Pancreas (tissue), 10 donors: Measurements from ENCODE around the gene SP2. TPM values are rescaled to one million over a fixed set of nuclear protein-coding genes. Genes with fewer than 3 reads are reported as not detected.
"Not testable (repeated sequence)": the region's sequence is repeated elsewhere in the genome, so short reads cannot be mapped to it uniquely, and the experiment has no call there.

ENCODE experiments used
- ATAC-seq, 4 donors: fragments of 200-7000 bp; cut with Tn5 transposase; one replicate each; pipeline versions ENCODE4 v1.8.0 to v1.9.1; 2020; ENCODE audit warnings: mild to moderate bottlenecking in 4 of 4, moderate library complexity in 4 of 4
- DNase-seq, 6 donors: peaks; one replicate each; pipeline ENCODE4 v3.0.0-alpha.2; 2020
- FAIRE-seq: peaks from 2 replicates; lab custom pipeline; 2012; peaks lifted over from hg19 to GRCh38; lab: Jason Lieb, UNC
- H3K27ac ChIP-seq, 4 donors: fragments of 200-600 bp; sonication (generic); 1 replicate in 3 of 4; 2 replicates in 1 of 4; pipeline versions ENCODE4 v1.5.0 to v1.8.0; 2020
- H3K27me3 ChIP-seq, 4 donors: fragments of 200-600 bp; one replicate each; pipeline ENCODE4 v1.8.0; 2021
- H3K36me3 ChIP-seq, 3 donors: fragments of 200-600 bp; sonication (generic) in 1 of 3; one replicate each; pipeline versions ENCODE4 v1.5.0 to v1.8.0; 2020 to 2021
- H3K4me1 ChIP-seq, 3 donors: fragments of 200-600 bp; one replicate each; pipeline ENCODE4 v1.8.0; 2021
- H3K4me3 ChIP-seq, 4 donors: fragments of 200-600 bp; sonication (generic) in 2 of 4; one replicate each; pipeline versions ENCODE4 v1.5.0 to v1.8.0; 2020 to 2021
- H3K9me3 ChIP-seq, 4 donors: fragments of 200-600 bp; one replicate each; pipeline ENCODE4 v1.8.0; 2021
- CTCF ChIP-seq, 4 donors: fragments of 200-600 bp; sonication (generic) in 3 of 4; IDR thresholded peaks; one replicate each; pipeline versions ENCODE4 v1.5.0 to v1.8.0; 2021; ENCODE audit warnings: antibody characterized with exemption in 4 of 4
- WGBS, 2 donors: extraction: QIAGEN DNeasy Blood & Tissue Kit; methylation state at CpG; one replicate each; pipeline ENCODE4 v1.1.7; 2013; 5-methylcytosine and 5-hydroxymethylcytosine counted together
- intact Hi-C, 3 donors: fragments of 100-400 bp; cut with DNase I; formaldehyde crosslinking; loops; one replicate each; pipeline versions ENCODE4 v1.11.1 to v1.14.2; 2022
- polyA plus RNA-seq, 2 donors: library from polyadenylated mRNA; stranded (reverse); fragments of 200-250 nt; gene quantifications; one replicate each; pipeline ENCODE4 v1.2.3, GENCODE V29; 2013
- total RNA-seq, 6 donors: library from RNA; stranded (reverse); fragmentation: NEBNext Ultra II Directional in 4 of 6; extraction: Animal tissue kit (Norgen Biotek cat#: 25700) in 4 of 6; gene quantifications; one replicate each; pipeline versions ENCODE4 v1.2.1 to v1.2.4, GENCODE V29; 2021 to 2023
- donor health status: healthy with polysubstance abuse.
- donor health status: DM: no; HTN: no; CAD: no; lungs with moderate emphysema.
- donor health status: DM: no; HTN: no; CAD: no.
- donor health status: control.
- donor health status: control.
- donor health status: Bipolar disorder and iron deficiency.
- donor health status: DM: yes; HTN: yes; CAD: no.
- donor health status: DM: no; HTN: no; CAD: no.
- donor health status: DM: no; HTN: no; CAD: no.
- donor health status: DM: yes; HTN: yes; CAD: no.

SP2 gene
- total and polyA plus RNA-seq, 8 donors: 5.2 to 8.8 (median 6.9) TPM

DNA sequence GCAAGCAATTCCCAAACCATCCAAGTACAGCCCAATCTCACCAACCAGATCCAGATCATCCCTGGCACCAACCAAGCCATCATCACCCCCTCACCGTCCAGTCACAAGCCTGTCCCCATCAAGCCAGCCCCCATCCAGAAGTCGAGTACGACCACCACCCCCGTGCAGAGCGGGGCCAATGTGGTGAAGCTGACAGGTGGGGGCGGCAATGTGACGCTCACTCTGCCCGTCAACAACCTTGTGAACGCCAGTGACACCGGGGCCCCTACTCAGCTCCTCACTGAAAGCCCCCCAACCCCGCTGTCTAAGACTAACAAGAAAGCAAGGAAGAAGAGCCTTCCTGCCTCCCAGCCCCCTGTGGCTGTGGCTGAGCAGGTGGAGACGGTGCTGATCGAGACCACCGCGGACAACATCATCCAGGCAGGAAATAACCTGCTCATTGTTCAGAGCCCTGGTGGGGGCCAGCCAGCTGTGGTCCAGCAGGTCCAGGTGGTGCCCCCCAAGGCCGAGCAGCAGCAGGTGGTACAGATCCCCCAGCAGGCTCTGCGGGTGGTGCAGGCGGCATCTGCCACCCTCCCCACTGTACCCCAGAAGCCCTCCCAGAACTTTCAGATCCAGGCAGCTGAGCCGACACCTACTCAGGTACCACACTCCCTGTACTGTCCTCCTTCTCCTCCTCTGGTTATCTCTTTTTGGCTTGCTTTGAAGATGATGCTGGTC is 20.6 kb downstream of the SP2 start:
- H3K36me3 ChIP-seq: no peaks in the 10 kb centered on the region
- no peak overlapping the region for H3K4me3 ChIP-seq
- 91 to 92% methylated on average over 19 of the region's 19 CpGs for WGBS, 2 donors
- no peak overlapping the region for H3K27ac ChIP-seq
- H3K4me1 ChIP-seq: no peaks in the 10 kb centered on the region
- DNase-seq: peak in 1 of 6 donors; percentile 58
- no peaks in the 10 kb centered on the region for H3K9me3 ChIP-seq
- no peak for ATAC-seq
- no peak for TF ChIP-seq CTCF (IDR thresholded peaks at IDR 0.05)
- no peak for FAIRE-seq
- intact Hi-C loops: no loop called here
- H3K27me3 ChIP-seq: no peaks in the 10 kb centered on the region

DNA sequence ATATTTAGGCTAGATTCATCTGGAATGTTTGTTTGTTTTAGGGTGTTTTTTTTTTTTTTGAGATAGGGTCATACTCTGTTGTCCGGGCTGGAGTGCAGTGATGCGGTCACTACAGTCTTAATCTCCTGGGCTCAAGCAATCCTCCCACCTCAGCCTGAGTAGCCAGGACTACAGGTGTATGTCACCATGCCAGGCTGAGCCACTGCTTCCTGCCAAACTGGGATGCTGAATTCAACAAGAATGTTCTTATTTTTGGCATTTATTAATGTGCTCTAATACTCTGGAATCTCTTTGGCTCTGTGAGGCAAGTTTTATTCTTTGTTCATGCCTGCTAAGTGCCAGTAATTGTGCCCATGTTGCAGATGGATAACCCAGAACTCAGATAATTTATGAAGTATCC is 21.5 kb downstream of the SP2 start:
- Histone ChIP-seq H3K4me3 (no peak overlapping the region), H3K9me3 (no peaks in the 10 kb centered on the region), H3K4me1 (no peaks in the 10 kb centered on the region), H3K27me3 (no peaks in the 10 kb centered on the region), H3K27ac (no peak overlapping the region), H3K36me3 (no peaks in the 10 kb centered on the region)
- no peak for TF ChIP-seq CTCF (IDR thresholded peaks at IDR 0.05)
- DNase-seq (no peak), ATAC-seq (no peak), FAIRE-seq (no peak)
- intact Hi-C loops: no loop called here
- WGBS, 2 donors: 75 to 76% methylated on average over 2 of the region's 2 CpGs

DNA sequence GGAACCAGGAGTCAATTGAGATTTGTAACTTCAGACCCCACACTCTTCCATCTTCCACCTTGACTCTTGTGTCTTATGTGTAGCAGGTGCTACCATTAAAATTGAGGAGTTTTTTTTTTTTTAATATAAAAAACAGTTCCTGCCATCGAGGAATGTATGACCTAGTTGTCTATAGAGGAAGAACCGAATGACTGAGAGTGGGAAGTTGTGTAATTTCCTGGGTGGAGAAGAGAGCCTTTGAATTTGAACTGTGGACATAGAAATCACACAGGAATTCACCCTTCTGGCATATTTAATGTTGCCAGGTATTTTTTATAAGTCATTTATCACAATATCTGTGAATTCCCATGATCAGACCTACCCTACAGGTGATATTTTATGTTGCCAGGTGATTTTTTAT is 22.0 kb downstream of the SP2 start:
- Histone ChIP-seq H3K27ac (no peak overlapping the region), H3K4me3 (no peak overlapping the region), H3K9me3 (no peaks in the 10 kb centered on the region), H3K4me1 (no peaks in the 10 kb centered on the region), H3K36me3 (no peaks in the 10 kb centered on the region), H3K27me3 (no peaks in the 10 kb centered on the region)
- DNase-seq (no peak), FAIRE-seq (no peak), ATAC-seq (no peak)
- intact Hi-C loops: no loop called here
- WGBS, 2 donors: 59 to 62% methylated on average over 2 of the region's 2 CpGs
- TF ChIP-seq CTCF (IDR thresholded peaks at IDR 0.05): no peak

DNA sequence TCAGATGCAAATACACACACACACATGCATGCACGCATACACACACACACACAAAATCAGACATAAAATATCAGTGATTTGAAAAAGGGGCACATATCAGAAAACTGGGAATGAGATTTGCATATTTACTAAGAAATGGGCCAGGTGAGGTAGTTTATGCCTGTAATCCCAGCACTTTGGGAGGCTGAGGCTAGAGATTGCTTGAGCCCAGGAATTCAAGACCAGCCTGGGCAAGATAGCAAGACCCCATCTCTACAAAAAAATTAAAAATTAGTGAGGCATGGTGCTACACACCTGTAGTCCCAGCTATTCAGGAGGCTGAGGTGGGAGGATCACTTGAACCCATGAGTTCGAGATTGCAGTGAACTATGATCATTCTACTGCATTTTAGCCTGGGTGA is 23.0 kb downstream of the SP2 start:
- intact Hi-C loops: no loop called here
- no peak overlapping the region for H3K4me3 ChIP-seq
- FAIRE-seq (no peak), DNase-seq (no peak), ATAC-seq (no peak)
- H3K27ac ChIP-seq: no peak overlapping the region
- H3K4me1 ChIP-seq: no peaks in the 10 kb centered on the region
- no peaks in the 10 kb centered on the region for H3K9me3 ChIP-seq
- WGBS, 2 donors: 86 to 92% methylated on average over 2 of the region's 2 CpGs
- TF ChIP-seq CTCF (IDR thresholded peaks at IDR 0.05): no peak
- no peaks in the 10 kb centered on the region for H3K36me3 ChIP-seq
- H3K27me3 ChIP-seq: no peaks in the 10 kb centered on the region

DNA sequence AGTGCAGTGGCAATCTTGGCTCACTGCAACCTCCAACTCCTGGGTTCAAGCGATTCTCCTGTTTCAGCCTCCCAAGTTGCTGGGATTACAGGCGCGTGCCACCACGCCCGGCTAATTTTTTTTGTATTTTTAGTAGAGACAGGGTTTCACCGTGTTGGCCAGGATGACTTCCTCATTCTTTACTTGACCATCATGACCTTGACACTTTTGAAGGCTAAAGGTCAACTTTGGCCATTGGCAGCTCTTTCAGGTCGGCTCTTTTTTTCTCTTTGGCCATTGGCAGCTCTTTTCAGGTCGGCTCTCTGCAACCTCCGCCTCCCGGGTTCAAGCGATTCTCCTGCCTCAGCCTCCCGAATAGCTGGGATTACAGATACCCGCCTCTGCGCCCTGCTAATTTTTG is 23.9 kb downstream of the SP2 start:
- ATAC-seq, FAIRE-seq, H3K9me3 ChIP-seq, H3K4me1 ChIP-seq, H3K27ac ChIP-seq, H3K27me3 ChIP-seq, DNase-seq, H3K36me3 ChIP-seq, H3K4me3 ChIP-seq, intact Hi-C loops: not testable (repeated sequence)
- 94 to 95% methylated on average over 14 of the region's 14 CpGs for WGBS, 2 donors
